GM21360 (cell line): ENCODE data around the gene STK32A.
"Not testable (repeated sequence)": the region's sequence is repeated elsewhere in the genome, so short reads cannot be mapped to it uniquely, and the experiment has no call there.

ENCODE experiments used
- ATAC-seq: cut with Tn5 transposase; IDR thresholded peaks from one replicate; pipeline ENCODE4 v1.9.1; 2021; ENCODE audit warnings: mild to moderate bottlenecking, moderate library complexity; ENCODE audit not compliant: unreplicated experiment

Gene STK32A

GRCh38 chr5:147341345-147341744, 106.5 kb downstream of the STK32A start:
- ATAC-seq: no peak

- no peak for ATAC-seq
These were observed 110.0 kb downstream of the STK32A start for GRCh38 chr5:147344861-147345260.

GRCh38 chr5:147346006-147346561, 111.3 kb downstream of the STK32A start:
- ATAC-seq: no peak

DNA sequence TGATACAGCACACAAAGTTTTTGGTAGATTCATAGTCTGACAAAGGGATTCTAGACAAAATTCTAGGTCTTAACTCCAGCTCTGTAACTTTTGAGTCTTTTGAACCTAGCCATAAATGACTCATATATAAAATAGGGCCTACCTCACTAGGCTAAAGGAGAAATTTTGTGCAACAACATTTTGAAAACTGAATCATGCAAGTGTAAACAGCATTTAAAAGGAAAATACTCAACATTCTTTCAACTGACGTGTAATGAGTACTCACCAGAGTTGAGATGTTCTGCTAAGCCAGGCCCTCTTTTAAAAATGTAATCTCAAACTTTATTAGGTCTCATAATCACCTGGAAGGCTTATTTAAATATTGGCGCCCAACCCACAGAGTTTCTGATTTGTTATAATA, 113.2 kb downstream of the STK32A start:
- ATAC-seq: no peak

GRCh38 chr5:147348451-147348850, 113.6 kb downstream of the STK32A start:
- no peak for ATAC-seq

DNA sequence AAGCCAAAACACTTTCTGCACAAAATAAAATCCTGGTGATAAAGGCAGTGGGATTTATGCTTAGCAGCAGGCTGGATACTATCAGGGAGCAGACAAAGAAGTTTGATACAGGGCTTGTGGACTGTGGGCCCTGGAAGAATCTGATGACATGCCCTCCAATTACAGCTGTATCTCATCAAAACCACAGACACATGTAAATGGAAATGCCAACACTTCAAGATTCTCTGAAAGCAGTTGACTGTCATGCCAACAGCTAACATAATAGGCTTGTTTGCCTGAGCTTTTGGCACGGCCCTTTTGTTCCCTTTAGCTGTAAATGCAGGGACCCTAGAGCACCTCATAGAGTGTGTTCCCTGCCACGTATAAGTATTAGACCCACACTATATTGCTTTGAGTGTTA, 114.4 kb downstream of the STK32A start:
- no peak for ATAC-seq

- ATAC-seq: no peak
These were observed 124.3 kb downstream of the STK32A start for GRCh38 chr5:147359101-147359500.

DNA sequence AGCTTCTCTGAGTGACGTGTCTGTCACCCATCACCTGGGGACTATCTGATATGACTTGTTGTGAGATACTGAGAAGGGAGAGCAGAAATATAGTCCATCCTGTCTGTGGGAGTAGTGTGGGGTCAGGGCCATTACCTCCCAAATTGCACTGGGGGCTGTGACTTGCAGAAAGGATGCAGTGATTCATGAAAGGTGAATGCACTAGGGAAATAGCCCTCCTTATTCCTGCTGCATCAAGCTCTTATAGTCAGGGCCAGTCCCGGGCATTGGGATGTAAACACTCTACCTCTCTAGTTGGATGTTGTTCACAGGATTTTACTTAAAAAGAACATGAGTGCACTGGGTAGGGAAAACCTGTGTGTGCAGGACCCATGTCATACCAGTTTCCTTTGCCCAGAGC, 124.8 kb downstream of the STK32A start:
- ATAC-seq: no peak

GRCh38 chr5:147360816-147361215, 126.0 kb downstream of the STK32A start:
- no peak for ATAC-seq

- ATAC-seq: no peak
These were observed 126.8 kb downstream of the STK32A start for GRCh38 chr5:147361441-147362175.

DNA sequence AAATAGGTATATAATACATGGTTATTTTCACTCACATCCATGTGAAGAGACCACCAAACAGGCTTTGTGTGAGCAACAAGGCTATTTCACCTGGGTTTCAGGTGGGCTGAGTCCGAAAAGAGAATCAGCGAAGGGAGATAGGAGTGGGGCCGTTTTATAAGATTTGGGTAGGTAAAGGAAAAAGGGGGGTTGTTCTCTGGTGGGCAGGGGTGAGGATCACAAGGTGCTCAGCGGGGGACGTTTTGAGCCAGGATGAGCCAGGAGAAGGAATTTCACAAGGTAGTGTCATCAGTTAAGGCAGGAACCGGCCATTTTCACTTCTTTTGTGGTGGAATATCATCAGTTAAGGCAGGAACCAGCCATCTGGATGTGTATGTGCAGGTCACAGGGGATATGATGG, 132.6 kb downstream of the STK32A start:
- ATAC-seq: not testable (repeated sequence)

GRCh38 chr5:147369742-147370374, 135.0 kb downstream of the STK32A start:
- ATAC-seq: no peak

- no peak for ATAC-seq
These were observed 136.5 kb downstream of the STK32A start for GRCh38 chr5:147371290-147371689.

GRCh38 chr5:147372191-147372590, 137.4 kb downstream of the STK32A start:
- ATAC-seq: no peak

GRCh38 chr5:147373328-147373727, 138.5 kb downstream of the STK32A start:
- ATAC-seq: no peak

GRCh38 chr5:147375151-147375550, 140.3 kb downstream of the STK32A start:
- ATAC-seq: no peak

DNA sequence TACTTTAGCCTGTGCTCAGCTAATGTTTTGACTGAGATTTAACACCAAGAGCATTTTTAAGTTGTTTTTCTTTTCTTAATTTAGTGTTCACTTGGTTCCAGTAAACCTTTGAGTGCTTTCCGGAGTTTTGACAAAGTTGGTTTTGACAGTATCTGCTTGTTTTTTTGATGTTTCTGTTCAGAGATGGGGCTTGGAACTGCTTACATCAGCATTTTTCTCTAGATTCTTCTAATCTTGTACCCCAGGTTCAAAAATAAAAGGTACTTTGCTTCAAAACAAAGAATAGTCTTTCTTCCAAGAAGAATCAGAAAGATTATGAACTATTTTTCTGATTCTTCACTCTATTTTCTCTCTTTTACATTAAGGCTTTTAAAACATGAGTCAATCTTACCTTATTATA, 142.9 kb downstream of the STK32A start:
- ATAC-seq: no peak

DNA sequence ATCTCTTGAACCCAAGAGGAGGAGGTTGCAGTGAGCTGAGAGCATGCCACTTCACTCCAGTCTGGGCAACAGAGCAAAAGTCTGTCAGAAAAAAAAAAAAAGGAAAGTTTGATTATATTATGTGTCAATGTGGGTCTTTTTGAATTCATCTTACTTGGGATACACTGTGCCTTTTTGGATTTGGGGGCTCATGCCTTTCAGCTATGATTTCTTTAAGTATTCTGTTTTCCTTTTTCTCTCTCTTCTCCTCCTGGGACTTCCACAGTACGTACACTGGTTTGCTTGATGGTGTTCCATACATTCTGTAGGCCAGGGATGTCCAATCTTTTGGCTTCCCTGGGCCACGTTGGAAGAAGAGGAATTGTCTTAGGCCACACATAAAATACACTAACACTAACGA, 146.7 kb downstream of the STK32A start:
- ATAC-seq: no peak

DNA sequence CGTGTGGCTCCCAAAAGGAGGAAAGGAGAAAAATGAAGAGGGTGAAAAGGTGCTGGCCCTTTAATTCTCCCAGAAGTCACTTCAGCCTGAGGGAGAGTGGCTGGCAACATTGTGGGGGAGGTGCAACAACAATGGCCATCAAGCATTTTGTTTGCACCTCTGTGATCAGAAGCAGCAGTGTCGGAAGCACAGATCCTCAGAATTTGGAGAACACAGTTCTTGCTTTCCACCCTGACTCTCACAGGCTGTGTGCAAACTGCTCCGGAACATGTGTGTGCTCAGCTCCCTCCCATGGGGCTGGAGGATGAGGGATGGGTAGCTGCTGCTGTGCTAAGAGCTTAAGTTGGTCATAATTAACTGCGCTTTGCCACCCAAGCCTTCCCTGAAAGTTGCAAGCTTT, 147.9 kb downstream of the STK32A start:
- ATAC-seq: no peak

- ATAC-seq: no peak
These were observed 149.7 kb downstream of the STK32A start for GRCh38 chr5:147384346-147385193.

DNA sequence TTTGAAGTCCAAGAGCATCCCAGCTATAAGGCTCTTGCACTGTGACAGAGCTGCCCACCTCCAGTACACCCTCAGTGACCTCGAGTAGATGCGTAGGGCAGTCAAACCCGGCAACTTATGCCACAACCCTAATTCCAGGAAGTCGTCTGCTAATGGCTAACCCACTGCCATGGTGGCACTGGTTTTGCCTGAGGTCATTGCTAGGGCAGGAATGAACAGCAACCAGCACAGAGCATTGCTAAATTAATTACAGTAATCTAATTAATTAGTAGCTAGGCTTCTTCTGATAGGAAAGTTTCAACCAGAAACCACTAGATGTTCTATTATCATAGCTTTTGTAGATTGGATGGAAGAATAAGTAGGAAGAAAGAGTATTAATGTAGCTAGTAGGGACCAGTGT, 152.3 kb downstream of the STK32A start:
- ATAC-seq: no peak
